Activated T-cell treated with anti-CD3 and anti-CD28 coated beads for 1 hour (primary cell): Measurements from ENCODE around the gene CAST.

ENCODE experiments used
- DNase-seq: peaks from one replicate; pipeline ENCODE4 v3.0.0-alpha.2; 2020; ENCODE audit warnings: low read depth

Gene CAST

DNA sequence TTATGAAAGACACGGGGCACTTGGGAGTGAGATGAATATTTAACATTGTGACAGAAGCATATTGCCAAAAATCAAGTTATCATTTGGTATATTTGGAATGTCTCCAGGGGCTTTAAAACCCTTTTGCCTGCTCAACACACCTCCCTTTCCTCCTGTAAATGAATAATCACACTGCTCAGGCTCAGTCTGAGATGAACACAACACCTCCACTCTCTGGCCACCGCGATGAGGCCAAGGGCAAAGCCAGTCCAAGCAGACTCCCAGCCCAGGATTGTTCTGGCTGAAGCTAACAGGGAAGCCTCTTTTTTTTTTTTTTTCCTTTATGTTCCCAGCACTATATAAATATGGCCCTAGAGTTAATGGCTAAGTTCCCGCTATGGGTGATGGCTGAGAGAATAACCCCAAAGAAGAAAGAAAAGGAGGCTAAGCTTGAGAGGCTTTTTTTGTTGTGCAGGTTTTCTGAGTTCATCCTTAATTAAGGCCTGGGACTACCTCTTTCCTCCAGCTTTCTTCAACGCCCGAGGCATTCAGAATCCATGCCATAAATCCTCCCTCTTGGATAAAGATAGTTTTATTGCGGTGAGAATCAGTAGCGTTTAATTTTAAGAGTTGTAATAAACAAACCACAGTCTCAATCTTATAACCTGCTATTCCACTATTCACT is 156.1 kb downstream of the CAST start:
- no peak for DNase-seq

GRCh38 chr5:96819806-96820205 is 157.6 kb downstream of the CAST start:
- DNase-seq, result no peak

DNA sequence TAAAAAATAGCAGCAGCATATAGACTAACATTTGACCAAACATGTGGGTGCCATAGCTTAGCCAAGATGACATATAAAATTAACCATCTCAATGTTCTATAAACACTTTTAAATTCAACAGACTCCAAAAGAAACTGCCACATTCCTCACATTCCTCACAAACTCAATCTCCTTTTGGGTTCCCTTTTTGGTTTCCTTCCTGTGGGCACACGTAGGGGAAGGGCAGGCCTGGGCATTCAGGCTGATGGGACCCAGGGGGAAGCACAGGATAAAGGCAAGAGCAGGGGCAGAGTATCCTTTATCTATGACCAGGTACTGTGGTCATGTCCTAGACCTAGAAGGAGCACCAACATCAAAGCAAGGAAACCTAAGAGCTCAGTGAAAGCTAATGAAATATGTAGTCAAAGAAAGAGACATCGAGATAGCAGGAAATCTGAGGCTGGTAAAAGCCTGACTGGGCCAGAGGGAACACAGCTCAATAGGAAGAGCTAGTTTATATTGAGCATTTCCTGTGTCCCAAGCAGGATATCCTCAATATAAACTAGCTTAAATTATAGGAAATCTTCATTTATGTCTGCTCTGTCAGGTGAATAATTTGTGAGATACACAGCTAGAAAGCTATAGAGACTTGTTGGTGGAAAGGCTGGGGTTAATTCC is 159.2 kb downstream of the CAST start:
- no peak for DNase-seq

- DNase-seq, result no peak
These were observed 160.7 kb downstream of the CAST start for GRCh38 chr5:96822686-96823459.

GRCh38 chr5:96823900-96824380 is 161.8 kb downstream of the CAST start:
- no peak for DNase-seq
